Bronchial epithelial cell (primary cell): ENCODE measurements around the gene ALPG. TPM values are rescaled to one million over a fixed set of nuclear protein-coding genes. Genes with fewer than 3 reads are reported as not detected.

Experiments
- DNase-seq: peaks from one replicate; pipeline ENCODE4 v3.0.0-alpha.2; 2010; ENCODE audit warnings: low read depth
- FAIRE-seq: peaks from 2 replicates; lab custom pipeline; 2011; peaks lifted over from hg19 to GRCh38; lab: Jason Lieb, UNC
- H3K27me3 ChIP-seq: 2 replicates; pipeline ENCODE4 v1.5.1; 2011; ENCODE audit warnings: low read length; ENCODE audit not compliant: control insufficient read depth, insufficient read depth
- H3K36me3 ChIP-seq: 2 replicates; pipeline ENCODE4 v1.5.1; 2011; ENCODE audit warnings: low read length; ENCODE audit not compliant: control insufficient read depth, insufficient read depth
- H3K4me3 ChIP-seq: 2 replicates; pipeline ENCODE4 v1.5.1; 2011; ENCODE audit warnings: mild to moderate bottlenecking, low read depth, low read length, control low read depth
- total RNA-seq: library from RNA; depleted of rRNA; stranded (reverse); fragments of >200 nt; gene quantifications from 2 replicates; pipeline ENCODE4 v1.2.1, GENCODE V29; 2014
- TF ChIP-seq, protein P1 (sequence below): IDR thresholded peaks from 2 replicates; pipeline ENCODE4 v1.5.1; 2011; ENCODE audit warnings: mild to moderate bottlenecking, moderate library complexity, low read length, control low read depth, inconsistent platforms; ENCODE audit not compliant: insufficient read depth, severe bottlenecking

Gene ALPG
- total RNA-seq, 1 donor from 2014 or later, result not detected

DNA sequence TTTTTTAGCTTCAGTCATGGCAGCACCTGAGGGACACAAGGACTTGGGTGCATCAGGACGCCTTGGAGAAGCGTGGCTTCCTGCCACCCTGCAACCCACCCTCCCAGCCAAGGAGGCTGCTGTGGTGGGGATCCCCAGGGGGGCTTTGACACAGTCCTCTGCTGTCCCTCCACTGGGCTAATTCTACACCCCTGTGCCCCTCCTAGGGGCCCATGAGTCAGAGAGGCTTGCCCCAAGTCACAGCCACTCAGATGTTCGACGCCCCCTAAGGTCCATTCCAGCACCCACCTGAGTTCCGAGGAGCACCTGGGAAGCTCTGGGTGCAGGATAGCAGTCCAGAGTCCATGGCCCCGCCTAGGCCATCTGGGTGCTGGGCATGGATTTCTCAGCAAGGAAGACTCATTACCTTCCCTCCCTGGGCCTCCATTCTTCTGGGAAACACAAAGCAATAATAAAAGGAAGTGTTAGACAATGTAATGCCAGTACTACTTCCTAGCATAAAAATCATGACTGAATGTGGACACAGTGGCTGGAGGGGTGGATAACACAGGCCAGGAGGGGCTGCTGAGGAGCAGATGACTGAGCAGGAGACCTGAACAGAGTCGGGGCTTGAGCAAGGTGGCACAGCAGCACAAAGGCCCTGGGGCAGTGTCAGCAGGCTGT, 3.7 kb downstream of the ALPG start:
- DNase-seq (no peak), FAIRE-seq (no peak)
- no peak overlapping the region for H3K4me3 ChIP-seq
- H3K27me3 ChIP-seq, result peaks cover 4% of the 10 kb centered on the region
- TF ChIP-seq, protein P1, sequence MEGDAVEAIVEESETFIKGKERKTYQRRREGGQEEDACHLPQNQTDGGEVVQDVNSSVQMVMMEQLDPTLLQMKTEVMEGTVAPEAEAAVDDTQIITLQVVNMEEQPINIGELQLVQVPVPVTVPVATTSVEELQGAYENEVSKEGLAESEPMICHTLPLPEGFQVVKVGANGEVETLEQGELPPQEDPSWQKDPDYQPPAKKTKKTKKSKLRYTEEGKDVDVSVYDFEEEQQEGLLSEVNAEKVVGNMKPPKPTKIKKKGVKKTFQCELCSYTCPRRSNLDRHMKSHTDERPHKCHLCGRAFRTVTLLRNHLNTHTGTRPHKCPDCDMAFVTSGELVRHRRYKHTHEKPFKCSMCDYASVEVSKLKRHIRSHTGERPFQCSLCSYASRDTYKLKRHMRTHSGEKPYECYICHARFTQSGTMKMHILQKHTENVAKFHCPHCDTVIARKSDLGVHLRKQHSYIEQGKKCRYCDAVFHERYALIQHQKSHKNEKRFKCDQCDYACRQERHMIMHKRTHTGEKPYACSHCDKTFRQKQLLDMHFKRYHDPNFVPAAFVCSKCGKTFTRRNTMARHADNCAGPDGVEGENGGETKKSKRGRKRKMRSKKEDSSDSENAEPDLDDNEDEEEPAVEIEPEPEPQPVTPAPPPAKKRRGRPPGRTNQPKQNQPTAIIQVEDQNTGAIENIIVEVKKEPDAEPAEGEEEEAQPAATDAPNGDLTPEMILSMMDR, result no peak
- no peaks in the 10 kb centered on the region for H3K36me3 ChIP-seq

GRCh38 chr2:232411901-232412629, 5.4 kb downstream of the ALPG start:
- DNase-seq, result no peak
- Histone ChIP-seq H3K36me3 (no peaks in the 10 kb centered on the region), H3K4me3 (no peak overlapping the region), H3K27me3 (peaks cover 5% of the 10 kb centered on the region)
- no peak for FAIRE-seq
- TF ChIP-seq, protein P1, result no peak

GRCh38 chr2:232412986-232413385, 6.3 kb downstream of the ALPG start:
- TF ChIP-seq, protein P1, result no peak
- Histone ChIP-seq H3K4me3 (no peak overlapping the region), H3K36me3 (no peaks in the 10 kb centered on the region), H3K27me3 (peaks cover 10% of the 10 kb centered on the region)
- FAIRE-seq (no peak), DNase-seq (no peak)

DNA sequence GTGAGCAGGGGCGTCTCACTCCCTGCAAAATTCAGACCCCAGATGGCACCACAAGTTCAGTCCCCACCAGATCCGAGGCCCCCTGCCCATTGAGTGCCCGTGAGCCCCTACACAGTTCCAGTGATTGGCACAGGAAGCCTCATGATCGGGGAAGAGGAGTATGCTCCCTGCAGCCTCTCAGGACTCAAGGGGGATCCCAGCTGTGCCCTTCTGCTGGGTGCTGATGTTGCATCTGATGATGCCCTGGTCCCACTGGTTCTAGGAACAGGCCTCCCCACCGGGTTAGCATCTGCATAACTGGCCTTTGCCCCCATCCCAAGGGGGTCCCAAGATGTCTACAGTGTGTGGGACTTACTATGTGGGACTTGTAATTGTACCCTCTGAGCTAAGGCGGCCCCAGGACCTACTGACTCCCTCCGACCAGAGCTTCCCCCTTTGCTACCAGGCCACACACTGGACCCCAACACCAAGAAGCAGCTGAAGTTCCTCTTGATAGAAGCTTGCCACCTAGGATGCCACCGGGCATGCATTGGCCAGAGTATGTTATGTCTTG, 8.6 kb downstream of the ALPG start:
- DNase-seq (no peak), FAIRE-seq (no peak)
- no peaks in the 10 kb centered on the region for H3K36me3 ChIP-seq
- TF ChIP-seq, protein P1, result no peak
- H3K27me3 ChIP-seq, result peaks cover 30% of the 10 kb centered on the region
- H3K4me3 ChIP-seq, result no peak overlapping the region

GRCh38 chr2:232415736-232416520, 9.3 kb downstream of the ALPG start:
- H3K4me3 ChIP-seq, result no peak overlapping the region
- FAIRE-seq (no peak), DNase-seq (no peak)
- TF ChIP-seq, protein P1, result no peak
- peaks cover 34% of the 10 kb centered on the region for H3K27me3 ChIP-seq
- no peaks in the 10 kb centered on the region for H3K36me3 ChIP-seq
